NCI-H460 (cell line): ENCODE results near the gene HSPA2. TPM values are rescaled to one million over a fixed set of nuclear protein-coding genes. Genes with fewer than 3 reads are reported as not detected.

Experiments
- DNase-seq: peaks from one replicate; pipeline ENCODE4 v3.0.0-alpha.2; 2016; ENCODE audit warnings: low read depth; ENCODE audit errors: extremely low read depth
- polyA plus RNA-seq: library from polyadenylated mRNA; depleted of rRNA; stranded (reverse); fragments of >200 nt; gene quantifications from 2 replicates; pipeline ENCODE4 v1.2.3, GENCODE V29; 2014; cell fraction: nucleus; rRNA removed
- total RNA-seq: library from RNA; depleted of rRNA; stranded (reverse); fragments of >200 nt; shearing (Covaris generic); gene quantifications from 2 replicates; pipeline ENCODE4 v1.2.3, GENCODE V29; 2014; rRNA removed

Gene HSPA2
- 3.8 and 4.5 TPM in 2 replicates for total RNA-seq
- 7.4 and 7.7 TPM in 2 replicates for polyA plus RNA-seq

DNA sequence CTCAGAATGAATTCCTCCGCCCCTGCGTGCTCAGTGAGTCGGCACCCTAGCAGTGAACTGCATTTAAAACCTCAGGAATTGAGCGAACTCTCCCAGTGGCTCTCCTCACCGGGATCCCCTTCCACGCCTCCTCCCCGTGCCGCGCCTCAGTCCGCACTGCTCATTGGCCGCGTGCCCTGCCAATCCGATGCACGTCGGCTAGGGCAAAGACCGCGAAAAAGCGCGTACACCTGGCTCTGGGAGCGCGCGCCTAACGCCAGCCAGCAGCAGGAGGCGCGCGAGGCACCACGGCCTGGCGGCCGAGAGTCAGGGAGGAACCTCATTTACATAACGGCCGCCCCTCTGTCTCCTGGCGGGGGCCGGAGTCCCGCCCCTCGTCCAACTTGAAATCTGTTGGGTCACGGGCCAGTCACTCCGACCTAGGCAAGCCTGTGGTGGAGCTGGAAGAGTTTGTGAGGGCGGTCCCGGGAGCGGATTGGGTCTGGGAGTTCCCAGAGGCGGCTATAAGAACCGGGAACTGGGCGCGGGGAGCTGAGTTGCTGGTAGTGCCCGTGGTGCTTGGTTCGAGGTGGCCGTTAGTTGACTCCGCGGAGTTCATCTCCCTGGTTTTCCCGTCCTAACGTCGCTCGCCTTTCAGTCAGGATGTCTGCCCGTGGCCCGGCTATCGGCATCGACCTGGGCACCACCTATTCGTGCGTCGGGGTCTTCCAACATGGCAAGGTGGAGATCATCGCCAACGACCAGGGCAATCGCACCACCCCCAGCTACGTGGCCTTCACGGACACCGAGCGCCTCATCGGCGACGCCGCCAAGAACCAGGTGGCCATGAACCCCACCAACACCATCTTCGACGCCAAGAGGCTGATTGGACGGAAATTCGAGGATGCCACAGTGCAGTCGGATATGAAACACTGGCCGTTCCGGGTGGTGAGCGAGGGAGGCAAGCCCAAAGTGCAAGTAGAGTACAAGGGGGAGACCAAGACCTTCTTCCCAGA lies at the start of gene HSPA2:
Gene HSPA2 (plus strand): TSS at position 534 of the 995 bp plus-strand sequence. CDS start 109 bp downstream, at position 643.
- peak; percentile 97 for DNase-seq

DNA sequence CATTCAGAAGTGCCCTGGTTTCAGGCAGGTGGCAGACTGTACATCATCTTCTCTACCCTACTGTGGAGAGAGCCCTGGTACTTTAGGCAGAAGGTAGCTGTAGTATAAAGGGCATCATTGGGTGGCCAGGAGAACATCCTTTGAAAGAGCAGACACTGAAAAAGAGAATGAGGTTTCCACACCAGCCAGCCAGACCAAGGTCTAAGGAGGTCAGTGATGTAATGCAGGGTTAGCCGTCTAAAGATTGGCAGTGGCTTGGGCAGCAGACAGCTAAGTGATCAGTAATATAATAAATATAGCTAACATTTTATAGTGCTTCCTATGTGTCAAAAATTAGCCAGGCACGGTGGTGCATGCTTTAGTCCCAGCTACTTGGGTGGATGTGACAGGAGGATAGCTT lies 48.9 kb upstream of the HSPA2 start:
- DNase-seq, result no peak

GRCh38 chr14:64493455-64493854 lies 47.1 kb upstream of the HSPA2 start:
- no peak for DNase-seq

GRCh38 chr14:64495252-64495651 lies 45.3 kb upstream of the HSPA2 start:
- no peak for DNase-seq

DNA sequence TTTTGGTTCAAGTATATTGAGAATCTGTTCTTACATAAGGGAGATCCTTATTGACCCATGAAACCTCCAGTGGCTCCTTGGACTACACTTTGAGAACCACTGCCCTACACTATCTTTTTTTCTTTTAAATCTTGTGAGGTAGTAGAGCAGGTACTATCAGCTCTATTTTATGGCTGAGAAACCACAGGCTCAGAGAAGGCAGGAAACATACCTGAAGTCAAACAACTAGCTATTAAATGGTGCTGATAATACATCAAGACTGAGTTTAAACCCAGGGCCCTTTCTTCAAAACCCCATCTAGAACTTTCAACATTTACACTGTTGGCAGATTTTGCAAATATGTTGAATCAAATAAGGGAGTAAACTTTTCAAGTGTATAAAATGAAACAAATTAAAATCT lies 43.8 kb upstream of the HSPA2 start:
- DNase-seq, result no peak

DNA sequence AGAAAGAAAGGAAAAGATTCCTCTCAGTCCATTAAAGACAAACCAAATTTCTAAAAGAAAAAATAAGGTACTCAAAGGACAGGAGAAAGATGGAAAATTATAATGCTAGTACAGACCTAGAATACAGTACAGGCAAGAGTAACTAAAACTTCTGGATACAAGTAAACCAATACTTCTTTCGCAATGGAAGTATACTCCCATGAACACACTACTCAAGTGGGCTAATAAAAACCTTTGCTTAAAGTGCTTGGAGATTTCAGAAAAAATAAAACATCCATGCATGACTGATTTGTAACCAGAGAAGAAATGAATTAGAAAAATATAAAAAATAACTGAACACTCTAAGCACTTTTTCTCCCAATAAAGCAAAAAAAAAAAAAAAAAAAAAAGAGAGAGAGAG lies 40.5 kb upstream of the HSPA2 start:
- DNase-seq, result no peak

DNA sequence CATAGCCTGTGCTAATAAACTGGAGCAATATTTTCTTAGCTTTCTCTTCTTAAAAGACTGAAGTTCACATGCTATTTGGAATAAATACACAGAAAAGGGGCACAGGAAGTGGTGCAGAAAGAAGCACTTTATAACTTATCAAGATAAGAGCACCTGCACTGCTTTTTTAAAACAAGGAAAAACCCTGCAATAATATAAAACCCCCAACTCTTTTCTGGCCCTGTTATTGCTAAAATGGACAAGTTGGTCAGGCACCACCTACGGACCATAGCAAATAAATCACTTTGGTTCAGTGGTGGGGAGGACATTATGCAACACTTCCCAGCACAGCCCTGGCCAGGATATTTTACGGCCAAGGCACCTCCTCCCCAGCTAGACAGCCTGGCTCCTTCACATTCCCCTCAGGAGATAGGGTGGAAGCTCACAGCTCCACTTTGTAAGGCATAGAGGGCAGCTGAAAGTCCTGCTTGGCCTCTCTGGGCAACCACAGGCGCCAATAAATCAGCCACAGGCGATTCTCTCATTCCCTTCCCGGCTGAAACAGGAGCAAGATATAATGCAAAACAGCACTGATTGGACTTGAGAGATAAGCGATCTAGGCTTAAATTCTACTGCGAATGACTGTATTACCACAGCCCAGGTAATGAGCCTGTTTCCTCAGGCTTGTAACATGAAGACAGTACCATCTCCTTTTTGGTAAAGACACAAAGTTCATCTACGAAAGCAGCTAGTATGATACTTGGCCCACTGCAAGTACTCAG lies 39.0 kb upstream of the HSPA2 start:
- DNase-seq, result no peak

GRCh38 chr14:64502456-64502855 lies 38.1 kb upstream of the HSPA2 start:
- no peak for DNase-seq

DNA sequence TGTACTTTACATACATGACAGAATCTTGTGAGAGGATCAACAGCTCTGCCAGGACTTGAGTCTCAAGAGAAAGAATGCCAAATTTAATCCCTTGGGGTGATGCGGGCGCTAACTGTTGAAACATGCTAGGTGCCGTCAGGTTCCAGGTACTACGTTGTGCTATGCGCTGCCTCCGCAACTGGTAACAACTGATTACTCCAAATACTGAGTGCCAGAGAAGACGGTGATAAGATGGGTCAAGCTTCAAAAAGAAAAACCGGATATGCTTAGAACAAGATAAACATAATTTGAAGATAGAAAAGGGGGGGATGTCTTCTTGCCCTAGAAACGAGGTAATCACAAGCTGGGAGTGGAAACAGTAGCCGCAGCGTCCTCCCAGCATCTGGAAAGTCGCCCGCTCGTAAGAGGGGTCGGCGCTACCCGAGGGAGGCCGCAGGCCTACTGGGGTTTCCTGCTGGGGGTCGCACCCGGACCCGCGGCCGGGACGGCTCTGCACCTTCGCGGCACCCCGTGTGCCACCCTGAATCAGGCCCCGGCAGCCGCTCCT lies 37.6 kb upstream of the HSPA2 start:
- no peak for DNase-seq

- DNase-seq, result peak; percentile 84
These were observed 36.9 kb upstream of the HSPA2 start, which contains the start of gene ZBTB25 for GRCh38 chr14:64503434-64504309. TSS of gene ZBTB25 (minus strand) at chr14:64503838. CDS start at chr14:64490533, 13,305 bp downstream.

GRCh38 chr14:64504310-64504896 lies 36.1 kb upstream of the HSPA2 start, which contains the start of gene ZBTB1:
TSS of gene ZBTB1 (plus strand) at chr14:64504770. CDS start at chr14:64521505, 16,735 bp downstream.
- peak; percentile 68 for DNase-seq

GRCh38 chr14:64504897-64505794 lies 35.4 kb upstream of the HSPA2 start:
- peak; percentile 86 for DNase-seq

DNA sequence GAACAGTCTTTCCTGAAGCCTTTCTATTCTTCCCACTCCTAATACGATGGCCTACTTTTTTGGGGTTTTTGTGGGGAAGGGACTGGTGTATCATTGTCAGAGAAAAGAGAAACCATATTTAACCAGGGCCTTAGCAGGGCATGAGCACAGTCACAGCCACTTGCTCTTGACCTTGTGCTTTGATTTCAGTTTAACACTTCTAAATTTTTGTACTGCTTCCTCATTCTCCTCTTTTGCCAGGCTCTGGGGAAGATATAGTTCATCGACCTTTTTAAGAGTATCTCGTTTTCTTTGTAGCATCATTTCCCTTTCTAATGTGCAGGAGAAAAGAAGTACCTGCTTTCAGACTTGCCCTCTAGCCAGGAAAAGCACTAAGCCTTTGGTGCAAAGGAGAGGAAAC lies 33.8 kb upstream of the HSPA2 start:
- no peak for DNase-seq

GRCh38 chr14:64507376-64508156 lies 33.0 kb upstream of the HSPA2 start:
- DNase-seq, result no peak

GRCh38 chr14:64508215-64508776 lies 32.2 kb upstream of the HSPA2 start:
- DNase-seq, result no peak

- no peak for DNase-seq
These were observed 31.5 kb upstream of the HSPA2 start for GRCh38 chr14:64509036-64509435.
